BJ (cell line): ENCODE data around the gene TNIP2. TPM values are rescaled to one million over a fixed set of nuclear protein-coding genes. Genes with fewer than 3 reads are reported as not detected.

Experiments
- CTCF ChIA-PET: fragments of 350-600 bp; formaldehyde crosslinking; extraction: SDS; loops from one replicate; lab custom pipeline; 2021; ENCODE audit warnings: antibody characterized with exemption, inconsistent platforms; lab: Yijun Ruan, JAX
- POLR2A ChIA-PET: fragments of 300-600 bp; sonication (Branson Sonifier 250); formaldehyde crosslinking; extraction: SDS; loops from one replicate; lab custom pipeline; 2021; ENCODE audit warnings: antibody characterized with exemption; lab: Charles Lee
- DNase-seq: peaks from one replicate; pipeline ENCODE4 v3.0.0-alpha.2; 2011; ENCODE audit warnings: low read depth
- H3K27me3 ChIP-seq: 2 replicates; pipeline ENCODE4 v1.6.0; 2011; ENCODE audit warnings: low read length; ENCODE audit not compliant: control insufficient read depth, insufficient read depth
- H3K36me3 ChIP-seq: 2 replicates; pipeline ENCODE4 v1.5.1; 2011; ENCODE audit warnings: low read length; ENCODE audit not compliant: control insufficient read depth, insufficient read depth
- H3K4me3 ChIP-seq: 2 replicates; pipeline ENCODE4 v1.5.1; 2011; ENCODE audit warnings: low read depth, mild to moderate bottlenecking, control low read depth, low read length
- CTCF ChIP-seq: IDR thresholded peaks from 2 replicates; pipeline ENCODE4 v1.5.1; 2011; ENCODE audit warnings: low read depth, mild to moderate bottlenecking, control low read depth, inconsistent platforms, low read length, moderate library complexity; ENCODE audit not compliant: insufficient read depth
- polyA plus RNA-seq: library from polyadenylated mRNA; depleted of rRNA; stranded (reverse); fragments of >200 nt; gene quantifications from 2 replicates; pipeline ENCODE4 v1.2.3, GENCODE V29; 2011

Gene TNIP2
- polyA plus RNA-seq, 1 experiment, result 48.1 TPM

- TF ChIP-seq CTCF, result no peak
- Histone ChIP-seq H3K4me3 (no peak overlapping the region), H3K36me3 (peaks cover 31% of the 10 kb centered on the region), H3K27me3 (no peaks in the 10 kb centered on the region)
- ChIA-PET CTCF (no interaction called here), POLR2A (no interaction called here)
- DNase-seq, result no peak
Measured at GRCh38 chr4:2702361-2702760, 53.8 kb downstream of the TNIP2 start.

- Histone ChIP-seq H3K36me3 (peaks cover 39% of the 10 kb centered on the region), H3K4me3 (no peak overlapping the region), H3K27me3 (no peaks in the 10 kb centered on the region)
- POLR2A ChIA-PET, result no interaction called here
- CTCF ChIA-PET, result no interaction called here
- TF ChIP-seq CTCF, result no peak
- DNase-seq, result no peak
Measured at GRCh38 chr4:2700031-2700430, 56.1 kb downstream of the TNIP2 start.

- no peak for DNase-seq
- peaks cover 43% of the 10 kb centered on the region for H3K36me3 ChIP-seq
- no peak overlapping the region for H3K4me3 ChIP-seq
- no peak for TF ChIP-seq CTCF
- no peaks in the 10 kb centered on the region for H3K27me3 ChIP-seq
- POLR2A ChIA-PET, result no interaction called here
- CTCF ChIA-PET, result no interaction called here
Measured at GRCh38 chr4:2699534-2699933, 56.6 kb downstream of the TNIP2 start.

- no peak for TF ChIP-seq CTCF
- H3K36me3 ChIP-seq, result peaks cover 46% of the 10 kb centered on the region
- H3K27me3 ChIP-seq, result no peaks in the 10 kb centered on the region
- POLR2A ChIA-PET, result no interaction called here
- CTCF ChIA-PET, result no interaction called here
- no peak overlapping the region for H3K4me3 ChIP-seq
- DNase-seq, result no peak
Measured at GRCh38 chr4:2698951-2699505, 57.1 kb downstream of the TNIP2 start.

- ChIA-PET CTCF (interaction anchor here (1.5 kb wide), 1 partner anchor 479 kb away, joined by 3 read pairs; no protein-coding TSS in a partner anchor), POLR2A (no interaction called here)
- H3K27me3 ChIP-seq, result no peaks in the 10 kb centered on the region
- no peak for TF ChIP-seq CTCF
- no peak overlapping the region for H3K4me3 ChIP-seq
- no peak for DNase-seq
- peaks cover 49% of the 10 kb centered on the region for H3K36me3 ChIP-seq
Measured at GRCh38 chr4:2698504-2698903, 57.6 kb downstream of the TNIP2 start.
